DMS79 treated with DMSO at 0.1 percent for 48 hours (cell line): Measurements from ENCODE around the gene SCRN3.
"Not testable (repeated sequence)": the region's sequence is repeated elsewhere in the genome, so short reads cannot be mapped to it uniquely, and the experiment has no call there.

ENCODE experiments used
- DNase-seq: peaks from one replicate; lab custom pipeline; 2025; lab: John Stamatoyannopoulos, UW

SCRN3 gene

DNA sequence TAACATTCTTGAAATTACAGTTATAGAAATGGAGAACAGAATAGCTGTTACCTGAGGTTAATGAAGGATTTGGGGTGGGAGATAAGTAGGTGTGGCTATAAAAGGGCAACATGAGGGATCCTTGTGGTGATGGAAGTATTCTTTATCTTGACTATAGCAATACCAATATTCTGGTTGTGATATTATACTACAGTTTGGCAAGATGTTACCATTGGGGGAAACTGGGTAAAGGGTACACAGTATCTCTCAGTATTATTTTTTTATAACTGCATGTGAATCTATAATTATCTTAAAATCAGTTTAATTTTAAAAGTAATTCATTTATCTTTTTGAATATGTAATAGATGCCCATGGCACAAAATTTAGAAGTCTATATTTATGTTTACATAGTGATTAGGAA is 8.1 kb downstream of the SCRN3 start:
- no peak for DNase-seq

DNA sequence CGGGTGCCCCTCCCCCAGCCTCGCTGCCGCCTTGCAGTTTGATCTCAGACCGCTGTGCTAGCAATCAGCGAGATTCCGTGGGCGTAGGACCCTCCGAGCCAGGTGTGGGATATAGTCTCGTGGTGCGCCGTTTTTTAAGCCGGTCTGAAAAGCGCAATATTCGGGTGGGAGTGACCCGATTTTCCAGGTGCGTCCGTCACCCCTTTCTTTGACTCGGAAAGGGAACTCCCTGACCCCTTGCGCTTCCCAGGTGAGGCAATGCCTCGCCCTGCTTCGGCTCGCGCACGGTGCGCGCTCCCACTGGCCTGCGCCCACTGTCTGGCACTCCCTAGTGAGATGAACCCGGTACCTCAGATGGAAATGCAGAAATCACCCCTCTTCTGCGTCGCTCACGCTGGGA is 14.5 kb downstream of the SCRN3 start:
- not testable (repeated sequence) for DNase-seq

DNA sequence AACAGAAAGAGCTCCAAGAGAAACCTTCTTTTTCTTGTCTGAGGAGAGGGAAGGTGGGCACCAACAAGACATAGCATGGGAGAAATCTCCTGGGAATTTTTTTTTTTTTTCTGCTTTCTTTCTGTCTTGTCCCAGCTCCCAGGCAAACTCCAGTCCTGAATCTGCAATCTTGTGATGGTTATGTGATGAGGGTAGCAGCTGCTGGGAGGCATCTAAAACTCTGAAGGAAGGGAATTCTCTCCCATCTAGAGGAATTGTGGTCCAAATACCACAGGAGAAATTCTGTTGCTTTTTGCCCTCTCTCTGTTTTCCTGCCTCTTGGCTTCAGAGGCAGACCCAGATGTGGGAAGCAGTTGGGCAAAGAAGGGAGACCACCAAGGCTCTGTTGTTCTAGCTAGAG is 16.7 kb downstream of the SCRN3 start:
- DNase-seq, result no peak

DNA sequence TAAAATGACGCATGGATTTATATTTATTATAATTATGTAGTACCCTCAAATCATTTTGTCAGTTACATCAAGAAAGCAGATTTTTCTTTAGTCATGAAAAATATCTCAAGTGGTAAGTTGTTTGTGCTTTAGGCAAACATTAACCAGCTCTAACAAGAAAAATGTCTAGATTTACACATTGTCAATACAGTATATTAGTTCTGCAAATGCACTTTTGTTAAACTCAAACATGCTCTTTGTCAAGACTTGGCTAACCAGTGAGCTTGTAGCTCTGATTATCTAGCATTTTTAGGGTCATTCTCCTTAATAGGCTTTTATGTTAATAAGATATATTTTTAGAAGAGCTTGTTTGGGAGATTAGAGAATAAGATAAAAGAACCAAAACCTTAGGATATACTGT is 32.7 kb downstream of the SCRN3 start:
- DNase-seq, result no peak

DNA sequence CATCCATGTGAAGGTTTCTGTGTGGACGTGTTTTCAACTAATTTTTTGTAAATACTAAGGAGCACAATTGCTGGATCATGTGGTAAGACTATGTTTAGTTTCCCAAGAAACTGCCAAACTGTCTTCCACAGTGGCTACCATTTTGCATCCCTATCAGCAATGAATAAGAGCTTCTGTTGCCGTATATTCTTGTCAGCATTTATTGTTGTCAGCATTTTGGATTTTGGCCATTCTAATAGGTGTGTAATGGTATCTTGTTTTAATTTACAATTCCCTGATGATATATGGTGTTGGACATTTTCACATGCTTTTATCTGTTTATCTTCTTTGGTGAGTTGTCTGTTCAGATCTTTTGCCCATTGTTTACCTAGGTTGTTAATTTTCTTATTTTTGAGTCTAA is 34.5 kb downstream of the SCRN3 start:
- no peak for DNase-seq

DNA sequence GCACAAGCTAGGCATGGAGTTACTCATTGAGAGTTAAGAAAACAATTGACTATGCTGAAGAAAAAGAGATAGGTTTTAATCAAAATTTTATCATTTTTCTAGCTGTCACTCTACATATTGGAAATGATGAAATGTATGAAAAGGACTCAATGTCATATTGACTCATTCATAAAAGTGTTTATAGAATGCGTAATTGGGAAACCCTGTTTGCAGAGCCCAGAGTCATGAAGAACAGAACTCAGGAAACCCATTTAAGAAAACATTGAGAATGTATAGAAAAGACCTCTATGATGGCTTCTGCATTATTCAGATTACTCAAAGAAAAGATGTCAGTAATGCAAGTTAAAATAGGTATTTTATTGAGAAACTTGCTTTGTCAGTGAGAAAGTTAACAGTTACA is 36.4 kb downstream of the SCRN3 start:
- no peak for DNase-seq

DNA sequence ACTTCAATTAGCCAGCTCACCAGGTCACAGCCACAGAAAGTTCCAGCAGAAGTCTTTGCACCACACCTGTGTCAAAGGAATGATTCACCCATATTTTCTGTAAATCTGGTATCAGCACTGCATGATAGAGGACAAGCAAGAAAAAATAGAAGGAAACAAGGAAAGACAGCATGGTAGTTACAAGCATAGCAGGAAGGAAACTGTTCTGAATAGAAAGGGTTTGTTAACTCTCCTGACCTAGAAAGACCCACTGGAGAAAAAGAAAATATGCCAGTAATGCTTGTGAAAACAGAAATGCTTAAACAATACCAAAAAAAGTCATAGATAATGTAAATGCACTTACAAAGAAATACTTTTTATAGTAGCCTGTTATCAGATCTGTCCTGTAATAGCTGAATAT is 40.8 kb downstream of the SCRN3 start:
- no peak for DNase-seq

DNA sequence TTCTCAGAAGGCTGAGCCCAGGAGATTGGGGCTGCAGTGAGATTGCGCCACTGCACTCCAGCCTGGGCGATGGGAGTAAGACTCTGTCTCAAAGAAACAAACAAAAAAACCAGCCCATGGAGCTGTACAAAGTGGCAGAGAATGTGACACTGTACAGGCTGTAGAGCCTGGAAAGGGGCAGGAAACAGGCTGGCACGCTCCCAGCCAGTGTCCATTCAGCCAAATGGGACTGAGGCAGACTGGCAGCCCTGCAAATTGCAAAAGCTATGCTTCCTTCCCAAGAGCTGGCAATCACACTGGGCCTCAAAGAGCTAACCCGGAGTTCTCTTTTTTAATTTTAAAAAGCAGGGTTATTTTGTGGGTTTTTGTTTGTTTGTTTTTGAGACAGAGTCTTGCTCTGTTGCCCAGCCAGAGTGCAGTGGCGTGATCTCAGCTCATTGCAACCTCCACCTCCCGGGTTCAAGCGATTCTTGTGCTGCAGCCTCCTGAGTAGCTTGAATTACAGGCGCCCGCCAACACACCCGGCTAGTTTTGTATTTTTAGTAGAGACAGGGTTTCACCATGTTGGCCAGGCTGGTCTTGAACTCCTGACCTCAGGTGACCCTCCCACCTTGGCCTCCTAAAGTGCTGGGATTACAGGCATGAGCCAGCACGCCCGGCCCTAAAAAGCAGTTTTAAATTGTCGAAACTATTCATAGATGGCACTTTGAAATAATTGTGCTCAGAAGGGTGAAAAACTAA is 42.8 kb downstream of the SCRN3 start:
- no peak for DNase-seq

DNA sequence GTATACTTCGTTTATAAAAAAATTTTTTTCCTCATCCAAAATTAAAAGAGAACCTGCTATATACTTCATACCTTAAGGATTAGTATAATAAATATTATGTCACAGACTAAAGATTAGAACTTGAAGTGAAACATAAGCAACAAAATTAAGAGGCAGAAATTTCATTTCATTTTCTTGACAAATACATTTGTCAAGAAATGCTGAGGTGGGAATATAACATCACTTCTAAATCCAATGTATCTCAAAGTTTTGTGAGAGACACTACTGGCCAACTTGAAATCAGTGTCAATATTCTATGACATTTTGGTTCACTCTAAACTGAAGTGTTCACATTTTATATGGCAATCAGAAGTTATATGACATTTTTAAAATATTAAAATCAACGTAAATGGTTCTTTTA is 43.8 kb downstream of the SCRN3 start:
- DNase-seq, result no peak

DNA sequence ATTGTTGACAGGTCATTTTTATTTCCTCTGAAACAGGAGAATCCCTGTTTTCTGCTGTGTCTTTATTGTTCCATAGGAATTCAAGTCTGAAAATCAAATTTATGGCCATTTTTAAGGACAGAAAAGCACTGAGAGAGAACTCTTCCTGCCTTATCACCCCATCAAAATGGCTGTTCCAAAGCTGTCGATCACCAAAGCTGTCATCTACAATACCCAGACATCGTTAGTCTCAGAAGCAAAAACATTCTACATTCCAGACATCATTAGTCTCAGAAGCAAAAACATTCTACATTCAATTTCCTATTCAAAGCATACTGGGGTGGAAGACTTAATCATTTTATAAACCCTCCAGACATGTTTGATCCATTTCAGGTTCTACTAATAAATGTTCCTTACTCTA is 44.4 kb downstream of the SCRN3 start:
- DNase-seq, result no peak

DNA sequence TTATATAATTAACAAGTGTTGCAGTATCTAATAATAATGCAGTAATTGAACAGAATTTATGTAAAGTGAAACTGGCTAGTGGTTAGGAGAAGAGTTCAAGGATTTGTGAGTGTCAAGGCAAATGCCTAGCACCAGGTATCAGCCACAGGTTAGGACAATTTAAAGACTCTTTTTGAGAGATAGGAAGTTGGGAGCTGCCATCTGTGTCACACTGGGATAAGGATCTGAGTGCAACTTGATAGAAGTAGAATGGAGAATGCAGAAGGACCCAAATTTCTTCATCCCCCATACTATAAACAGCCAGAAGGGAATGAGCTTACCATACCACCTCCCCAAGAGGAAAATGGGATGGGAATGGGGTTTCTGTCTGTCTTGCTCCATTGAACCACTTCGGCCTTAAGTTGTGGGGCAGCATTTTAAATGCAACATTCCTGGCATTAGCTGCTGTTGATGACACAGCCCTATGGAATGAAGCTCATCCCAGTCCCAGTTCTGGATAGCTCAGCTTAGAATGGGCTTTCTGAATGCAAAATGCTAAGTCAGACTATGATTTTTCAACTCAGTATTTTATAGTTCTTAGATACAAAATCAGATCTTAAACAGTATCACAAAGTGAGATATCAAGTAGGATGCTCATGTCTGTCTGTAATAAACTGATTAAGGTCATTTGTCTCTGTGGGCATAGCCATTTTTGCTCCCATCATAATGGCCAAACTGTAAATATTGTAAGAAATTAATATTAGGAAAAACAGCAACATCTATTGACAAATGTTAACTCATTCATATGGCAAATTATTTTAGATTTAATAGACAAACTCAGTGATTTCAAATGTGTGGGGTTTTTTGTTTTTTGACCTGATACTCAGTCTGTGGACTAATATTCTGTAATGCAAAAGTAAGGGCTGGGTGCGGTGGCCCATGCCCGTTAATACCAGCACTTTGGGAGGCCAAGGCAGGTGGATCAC is 47.3 kb downstream of the SCRN3 start:
- DNase-seq, result no peak

DNA sequence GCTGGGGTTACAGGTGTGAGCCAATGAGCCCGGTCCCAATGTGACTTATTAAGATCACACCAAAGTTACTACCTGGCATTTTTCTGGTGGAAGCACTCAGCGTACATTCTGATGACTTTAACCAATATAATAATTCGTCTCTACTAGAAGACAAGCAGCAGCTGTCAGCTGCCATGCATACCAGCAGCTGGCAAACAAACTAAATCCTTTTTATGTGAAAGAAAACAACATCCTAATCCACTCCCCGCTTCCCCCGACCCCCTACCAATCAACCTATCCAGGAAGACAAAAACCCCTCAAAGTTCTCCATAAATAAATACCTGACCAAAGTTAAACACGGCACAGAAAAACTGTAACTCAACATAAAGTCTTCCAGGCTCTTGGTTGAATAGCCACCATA is 49.2 kb downstream of the SCRN3 start:
- no peak for DNase-seq

DNA sequence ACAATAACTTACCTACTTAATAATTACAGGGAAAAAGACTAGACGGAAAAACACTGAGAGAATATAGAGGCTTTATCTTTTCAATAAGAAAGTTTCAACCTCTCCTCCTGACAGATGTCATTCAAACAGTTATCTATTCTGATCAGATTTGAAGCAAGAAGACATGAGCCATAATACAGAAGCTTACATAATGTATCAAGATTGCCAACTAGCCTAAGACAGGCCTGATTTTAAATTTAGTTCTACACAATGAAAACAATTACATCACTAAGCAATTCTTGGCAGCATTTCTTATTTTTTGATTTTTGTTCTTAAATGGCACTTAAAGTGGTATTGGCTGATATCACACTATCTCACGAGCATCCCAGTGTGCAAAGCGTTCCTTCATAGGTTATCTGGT is 49.7 kb downstream of the SCRN3 start:
- DNase-seq, result no peak

DNA sequence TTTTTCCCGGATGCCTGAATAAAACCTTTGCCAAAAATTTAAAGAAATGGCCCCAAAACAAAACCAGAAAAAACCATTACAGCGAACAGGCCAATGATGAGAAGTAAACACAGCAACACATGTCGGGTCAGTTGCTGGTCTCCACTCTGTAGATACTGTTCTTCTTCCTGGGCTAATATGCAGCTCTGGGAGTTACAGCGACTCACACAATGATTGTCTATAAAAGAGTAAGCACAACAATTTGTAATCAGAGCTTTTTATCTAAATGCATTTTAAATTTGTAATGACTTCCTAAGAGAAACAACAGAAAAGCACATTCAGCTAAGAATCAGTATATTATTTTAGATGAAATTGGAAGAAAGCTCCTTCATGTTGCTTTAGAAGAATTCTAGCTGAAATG is 51.0 kb downstream of the SCRN3 start:
- no peak for DNase-seq

DNA sequence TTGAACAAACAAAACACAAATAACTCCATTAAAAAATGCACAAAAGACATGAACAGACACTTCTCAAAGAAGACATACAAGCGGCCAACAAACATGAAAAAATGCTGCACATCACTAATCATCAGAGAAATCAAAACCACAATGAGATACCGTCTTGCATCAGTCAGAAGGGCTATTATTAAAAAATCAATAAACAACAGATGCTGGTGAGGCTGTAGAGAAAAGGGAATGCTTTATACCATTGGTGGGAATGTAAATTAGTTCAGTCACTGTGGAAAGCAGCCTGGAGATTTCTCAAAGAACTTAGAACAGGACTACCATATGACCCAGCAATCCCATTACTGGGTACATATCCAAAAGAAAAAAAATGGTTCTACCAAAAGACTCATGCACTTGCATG is 53.5 kb downstream of the SCRN3 start:
- no peak for DNase-seq

DNA sequence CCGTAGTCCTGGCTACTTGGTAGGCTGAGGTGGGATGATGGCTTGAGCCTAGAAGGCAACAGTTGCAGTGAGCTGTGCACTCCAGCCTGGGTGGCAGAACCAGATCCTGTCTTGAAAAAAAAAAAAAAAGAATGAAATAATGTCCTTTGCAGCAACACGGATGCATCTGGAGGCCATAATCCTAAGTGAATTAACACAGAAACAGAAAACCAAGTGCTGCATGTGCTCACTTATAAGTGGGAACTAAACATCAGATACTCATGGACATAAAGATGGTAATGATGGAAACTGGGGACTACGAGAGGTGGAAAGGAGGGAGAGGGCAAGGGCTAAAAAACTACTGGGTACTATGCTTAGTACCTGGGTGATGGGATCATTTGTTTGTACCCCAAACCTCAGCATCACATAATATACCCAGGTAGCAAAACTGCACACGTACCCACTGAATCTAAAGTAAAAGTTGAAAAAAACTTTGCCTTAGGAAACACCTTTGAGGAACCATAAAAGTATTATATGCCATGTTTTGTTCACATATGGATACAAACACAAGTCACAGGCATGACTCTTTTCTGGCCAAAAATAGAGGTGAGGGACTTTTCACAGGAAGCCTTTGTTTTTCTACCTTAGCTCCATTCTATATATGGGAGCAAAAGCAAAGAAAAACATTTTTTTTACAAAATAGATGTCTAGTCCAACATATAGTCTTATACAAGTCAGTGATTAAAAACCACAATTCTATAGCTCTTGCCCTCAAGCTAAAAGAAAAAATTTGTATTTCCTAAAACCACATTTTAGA is 54.7 kb downstream of the SCRN3 start:
- no peak for DNase-seq

DNA sequence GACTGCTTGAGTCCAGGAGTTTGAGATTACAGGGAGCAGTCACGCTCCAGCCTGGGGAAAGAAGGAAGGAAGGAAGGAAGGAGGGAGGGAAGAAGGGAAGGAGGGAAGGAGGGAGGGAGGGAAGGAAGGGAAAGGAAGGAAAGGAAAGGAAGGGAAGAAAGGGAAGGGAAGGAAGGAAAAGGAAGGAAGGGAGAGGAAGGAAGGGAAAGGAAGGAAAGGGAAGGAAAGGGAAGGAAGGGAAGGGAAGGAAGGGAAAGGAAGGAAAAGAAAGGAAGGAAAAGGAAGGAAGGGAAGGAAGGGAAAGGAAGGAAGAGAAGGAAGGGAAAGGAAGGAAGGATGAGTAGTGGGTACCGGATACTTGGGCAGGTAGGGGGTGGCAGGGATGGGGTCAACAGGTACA is 59.0 kb downstream of the SCRN3 start:
- DNase-seq, result no peak

DNA sequence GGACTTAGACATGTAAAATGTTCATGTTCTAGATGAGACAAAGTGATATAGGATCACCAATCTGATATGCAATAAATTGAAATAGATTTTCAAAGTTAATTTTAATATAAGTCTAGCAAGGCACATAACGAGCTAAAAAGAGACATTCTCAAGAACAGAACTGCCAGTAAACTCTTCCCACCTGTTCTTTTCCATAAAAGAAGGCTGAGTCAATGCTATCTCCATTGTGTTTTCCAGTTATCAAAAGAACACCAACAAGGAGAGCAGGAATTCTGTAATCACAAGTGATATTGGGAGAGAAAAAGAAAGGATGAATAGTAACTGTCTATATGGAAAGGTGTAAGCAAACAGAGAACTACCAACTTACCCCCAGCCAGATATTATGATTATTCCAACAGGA is 65.7 kb downstream of the SCRN3 start:
- no peak for DNase-seq

DNA sequence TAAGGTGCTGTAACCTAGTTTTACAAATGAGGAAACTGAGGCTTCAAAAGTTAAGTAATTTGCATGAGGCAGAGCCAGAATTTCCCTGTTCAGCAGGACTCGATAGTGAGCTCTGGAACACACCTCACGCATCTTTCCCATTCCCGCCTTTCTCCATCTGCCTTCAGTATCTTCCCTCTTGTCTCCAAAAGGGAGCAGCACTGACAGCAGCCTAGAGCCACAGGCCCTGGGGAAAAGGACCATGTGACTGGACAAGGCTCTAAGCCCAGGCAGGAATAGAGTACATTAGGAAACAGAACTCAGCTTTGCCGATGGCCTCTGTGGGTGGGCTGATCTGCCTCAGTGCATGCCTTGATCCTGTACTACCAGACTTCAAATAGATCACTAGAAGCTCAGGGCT is 69.8 kb downstream of the SCRN3 start:
- DNase-seq, result no peak

DNA sequence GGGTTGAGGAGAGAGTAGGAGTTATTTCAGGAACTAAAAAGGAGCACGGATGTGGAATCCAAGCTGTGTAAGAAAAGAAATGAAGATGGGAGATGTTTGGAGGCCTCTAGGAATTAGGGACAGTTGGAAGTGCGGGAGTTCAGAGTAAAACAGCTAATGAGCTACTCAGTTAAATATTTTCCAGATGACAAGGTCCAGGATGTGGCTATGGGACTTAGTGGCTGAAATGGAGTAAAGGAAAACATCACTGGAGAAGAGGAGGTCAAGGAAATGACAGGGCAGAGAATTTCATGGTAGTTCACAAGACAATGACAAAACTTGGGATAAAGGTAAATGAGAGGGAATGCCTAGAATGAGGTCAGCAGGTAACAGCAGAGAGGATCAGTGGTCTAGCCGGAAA is 78.3 kb downstream of the SCRN3 start:
- DNase-seq, result no peak

DNA sequence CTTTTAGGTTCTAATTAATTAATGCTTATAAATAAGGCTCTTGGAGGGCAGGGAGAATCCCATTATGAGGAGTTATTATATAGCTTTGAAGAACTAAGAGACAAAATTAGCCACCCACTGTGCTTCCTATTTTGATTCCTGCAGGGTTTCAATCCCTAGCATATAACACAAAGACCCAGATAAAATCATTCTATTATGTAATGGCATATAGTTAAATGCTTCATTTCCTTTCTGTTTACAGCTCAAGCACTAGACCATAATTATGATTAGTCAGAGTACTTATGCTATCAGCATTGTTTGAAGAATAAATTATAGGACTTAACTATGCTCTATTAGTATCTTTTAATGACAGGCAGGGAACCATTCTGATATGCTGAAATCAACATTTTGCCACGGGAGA is 82.2 kb downstream of the SCRN3 start:
- DNase-seq, result peak; percentile 6
